Omental fat pad (tissue), 4 donors: ENCODE results near the gene TES. TPM values are rescaled to one million over a fixed set of nuclear protein-coding genes. Genes with fewer than 3 reads are reported as not detected.

ENCODE experiments used
- ATAC-seq: fragments of 150-250 bp; one replicate; pipeline ENCODE4 v1.9.1; 2016; ENCODE audit warnings: mild to moderate bottlenecking, moderate library complexity; ENCODE audit not compliant: low FRiP score
- DNase-seq: peaks from one replicate; pipeline ENCODE4 v3.0.0-alpha.2; 2019; ENCODE audit warnings: low spot score
- total RNA-seq, 4 donors: library from RNA; depleted of rRNA; stranded (reverse); fragments of >200 nt; gene quantifications; one replicate each; pipeline ENCODE4 v1.1.0, GENCODE V29; 2016
- TF ChIP-seq, protein P1 (sequence below), 3 donors: fragments of 450-650 bp; IDR thresholded peaks; one replicate each; pipeline ENCODE4 v1.5.1; 2016 to 2017; ENCODE audit warnings: antibody characterized with exemption in 3 of 3, mild to moderate bottlenecking in 3 of 3, moderate library complexity in 2 of 3

The TES gene
- total RNA-seq, 4 donors from 2014 or later: 22.0 to 58.6 (median 35.8) TPM

DNA sequence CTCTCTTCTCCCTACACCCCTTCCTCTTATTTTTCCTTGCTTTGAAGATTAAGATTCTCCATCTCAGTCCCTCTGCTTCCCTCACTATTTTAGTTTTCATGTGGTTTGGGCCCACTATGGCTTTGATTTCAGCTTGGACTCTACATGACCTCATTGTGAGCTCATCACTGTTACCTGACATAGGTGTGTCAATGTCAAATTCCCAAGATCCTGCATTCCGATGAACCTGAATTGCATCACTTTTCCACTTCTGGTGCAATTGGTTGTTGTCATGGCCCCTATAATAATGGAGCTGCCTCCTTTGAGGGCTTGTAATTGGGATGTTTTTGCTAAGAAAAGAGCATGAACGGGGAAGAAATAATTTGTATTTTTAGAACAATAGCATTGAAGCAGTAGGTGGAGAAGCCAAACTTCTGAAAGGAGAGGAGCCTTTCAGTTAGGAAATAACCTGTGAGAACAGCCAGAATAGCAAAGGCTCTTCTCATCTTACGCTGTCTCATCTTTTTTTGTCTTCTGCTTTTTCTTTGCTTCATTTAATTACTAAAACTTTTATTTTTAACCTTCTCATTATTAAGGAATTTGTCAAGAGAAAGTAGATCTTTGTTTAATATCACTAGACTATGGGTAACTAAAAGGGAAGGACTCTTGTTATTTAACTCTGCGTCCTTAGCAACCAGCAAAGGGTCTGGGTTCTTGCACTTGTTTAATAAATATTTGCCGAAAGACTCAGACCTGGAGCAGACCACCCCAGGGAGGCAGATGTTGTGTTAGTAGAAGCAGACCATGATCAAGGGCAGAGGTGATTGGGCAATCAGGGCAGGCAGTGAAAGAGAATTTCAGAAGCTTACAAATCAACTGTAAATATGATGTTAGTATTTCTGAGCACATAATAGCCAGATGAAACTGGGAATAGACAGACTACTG, 95.4 kb downstream of the TES start:
- ATAC-seq (peak; percentile 44), DNase-seq (no peak)
- TF ChIP-seq, protein P1, sequence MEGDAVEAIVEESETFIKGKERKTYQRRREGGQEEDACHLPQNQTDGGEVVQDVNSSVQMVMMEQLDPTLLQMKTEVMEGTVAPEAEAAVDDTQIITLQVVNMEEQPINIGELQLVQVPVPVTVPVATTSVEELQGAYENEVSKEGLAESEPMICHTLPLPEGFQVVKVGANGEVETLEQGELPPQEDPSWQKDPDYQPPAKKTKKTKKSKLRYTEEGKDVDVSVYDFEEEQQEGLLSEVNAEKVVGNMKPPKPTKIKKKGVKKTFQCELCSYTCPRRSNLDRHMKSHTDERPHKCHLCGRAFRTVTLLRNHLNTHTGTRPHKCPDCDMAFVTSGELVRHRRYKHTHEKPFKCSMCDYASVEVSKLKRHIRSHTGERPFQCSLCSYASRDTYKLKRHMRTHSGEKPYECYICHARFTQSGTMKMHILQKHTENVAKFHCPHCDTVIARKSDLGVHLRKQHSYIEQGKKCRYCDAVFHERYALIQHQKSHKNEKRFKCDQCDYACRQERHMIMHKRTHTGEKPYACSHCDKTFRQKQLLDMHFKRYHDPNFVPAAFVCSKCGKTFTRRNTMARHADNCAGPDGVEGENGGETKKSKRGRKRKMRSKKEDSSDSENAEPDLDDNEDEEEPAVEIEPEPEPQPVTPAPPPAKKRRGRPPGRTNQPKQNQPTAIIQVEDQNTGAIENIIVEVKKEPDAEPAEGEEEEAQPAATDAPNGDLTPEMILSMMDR (IDR thresholded peaks at IDR 0.05): no peak

DNA sequence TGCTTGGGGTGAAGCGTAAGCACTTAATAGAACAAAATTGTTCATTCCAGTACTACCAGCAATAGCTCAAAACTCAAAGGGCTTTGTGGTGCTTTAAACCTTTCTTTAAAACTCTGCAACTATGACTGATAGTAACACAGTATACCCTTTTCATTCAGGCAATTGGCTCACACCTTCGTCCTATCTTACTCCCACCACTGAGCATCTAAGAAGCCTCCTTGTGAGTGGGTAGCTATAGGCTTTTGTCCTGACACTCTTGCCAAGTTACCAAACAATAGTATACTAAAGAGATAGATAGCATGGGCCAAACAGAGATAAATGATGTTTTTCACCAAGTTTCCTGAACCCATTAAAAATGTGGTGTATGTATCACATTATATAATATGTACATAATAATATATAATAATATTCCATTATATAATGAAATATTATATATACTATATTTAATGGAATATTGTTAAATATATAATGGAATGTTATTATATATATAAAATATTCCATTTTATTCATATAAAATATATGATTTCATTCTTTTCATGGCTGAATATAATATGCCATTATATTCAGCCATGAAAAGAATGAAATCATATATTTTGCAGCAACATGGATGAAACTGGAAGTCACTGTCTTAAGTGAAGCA, 96.2 kb downstream of the TES start:
- ATAC-seq (no peak), DNase-seq (no peak)
- TF ChIP-seq, protein P1 (IDR thresholded peaks at IDR 0.05): no peak

DNA sequence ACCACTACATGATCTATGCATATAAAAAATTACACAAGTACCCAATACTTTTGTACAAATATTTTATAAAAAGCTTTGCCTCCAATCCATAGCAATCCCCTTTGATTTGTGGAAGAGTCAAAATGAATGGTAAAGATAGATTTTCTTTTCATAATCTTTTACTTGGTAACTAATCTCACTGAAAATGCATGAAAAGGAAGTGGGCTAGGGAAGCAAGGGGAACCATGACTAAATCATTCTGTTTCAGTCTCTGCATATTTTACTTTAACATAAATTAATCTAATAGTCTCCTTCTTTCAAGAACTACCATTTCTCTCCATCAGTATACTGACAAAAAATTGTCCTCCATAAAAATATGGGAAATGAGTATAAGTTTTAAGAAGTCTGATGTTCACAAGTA, 96.9 kb downstream of the TES start:
- TF ChIP-seq, protein P1 (IDR thresholded peaks at IDR 0.05): no peak
- DNase-seq (no peak), ATAC-seq (no peak)

Other genes with a start within 250 kb of the TES start
- gene TFEC, start 179.8 kb upstream of the TES start, total RNA-seq: 10 to 100 TPM in 2 of 4 donors, 1 to 10 TPM in 2; 7.3 to 22.9 (median 11.1) TPM